GM23338 (cell line): ENCODE results near the gene NR3C1. TPM values are rescaled to one million over a fixed set of nuclear protein-coding genes. Genes with fewer than 3 reads are reported as not detected.
A peak's percentile ranks its signal among the peaks of the same experiment; 100 is the strongest.

Source experiments
- ATAC-seq: fragments of 200-7000 bp; cut with Tn5 transposase; 3 replicates; pipeline ENCODE4 v1.9.1; 2020
- DNase-seq: peaks from one replicate; pipeline ENCODE4 v3.0.0-alpha.2; 2015; ENCODE audit warnings: low spot score
- H2AFZ ChIP-seq: fragments of 200-600 bp; sonication (generic); 2 replicates; pipeline ENCODE4 v1.8.0; 2016; ENCODE audit warnings: antibody characterized with exemption, mild to moderate bottlenecking, moderate library complexity
- H3F3A ChIP-seq: fragments of 200-600 bp; sonication (generic); replicated peaks from 2 replicates; pipeline ENCODE4 v1.8.0; 2017; ENCODE audit warnings: antibody characterized with exemption, mixed run types, low read depth
- H3K27ac ChIP-seq: fragments of 200-600 bp; sonication (generic); 2 replicates; pipeline ENCODE4 v1.6.1; 2016; ENCODE audit warnings: low read depth
- H3K27me3 ChIP-seq: fragments of 200-600 bp; sonication (generic); 2 replicates; pipeline ENCODE4 v1.8.0; 2016; ENCODE audit warnings: mild to moderate bottlenecking, mixed run types, moderate library complexity; ENCODE audit not compliant: insufficient read depth
- H3K36me3 ChIP-seq: fragments of 200-600 bp; sonication (generic); 2 replicates; pipeline ENCODE4 v1.8.0; 2016; ENCODE audit warnings: mild to moderate bottlenecking; ENCODE audit not compliant: insufficient read depth
- H3K4me1 ChIP-seq: fragments of 200-600 bp; sonication (generic); 2 replicates; pipeline ENCODE4 v1.8.0; 2016; ENCODE audit warnings: mild to moderate bottlenecking, moderate library complexity; ENCODE audit not compliant: insufficient read depth
- H3K4me2 ChIP-seq: fragments of 200-600 bp; sonication (generic); 2 replicates; pipeline ENCODE4 v1.7.1; 2017; ENCODE audit warnings: mixed run types
- H3K4me3 ChIP-seq: fragments of 200-600 bp; sonication (generic); 2 replicates; pipeline ENCODE4 v1.6.1; 2016; ENCODE audit warnings: mixed run types
- H3K79me2 ChIP-seq: fragments of 200-600 bp; sonication (generic); replicated peaks from 2 replicates; pipeline ENCODE4 v1.8.0; 2017; ENCODE audit warnings: mild to moderate bottlenecking; ENCODE audit not compliant: insufficient read depth
- H3K9me2 ChIP-seq: fragments of 200-600 bp; sonication (generic); 2 replicates; pipeline ENCODE4 v1.8.0; 2017; ENCODE audit not compliant: insufficient read depth
- H4K20me1 ChIP-seq: fragments of 200-600 bp; sonication (generic); replicated peaks from 2 replicates; pipeline ENCODE4 v1.8.0; 2017; ENCODE audit warnings: mild to moderate bottlenecking; ENCODE audit not compliant: insufficient read depth
- H3K27ac Mint-ChIP-seq: 2 replicates; pipeline ENCODE4 v1.8.0; 2020; ENCODE audit warnings: inconsistent platforms, mild to moderate bottlenecking, moderate library complexity, mixed read lengths
- H3K27me3 Mint-ChIP-seq: 3 replicates; pipeline ENCODE4 v1.8.0; 2022; ENCODE audit warnings: low read depth, mild to moderate bottlenecking, moderate library complexity, mixed read lengths, inconsistent platforms; ENCODE audit not compliant: insufficient read depth, poor library complexity
- H3K36me3 Mint-ChIP-seq: 3 replicates; pipeline ENCODE4 v1.8.0; 2021; ENCODE audit warnings: low read depth, mild to moderate bottlenecking, inconsistent platforms, moderate library complexity, mixed read lengths
- H3K4me1 Mint-ChIP-seq: 3 replicates; pipeline ENCODE4 v1.8.0; 2020; ENCODE audit warnings: mild to moderate bottlenecking, inconsistent platforms, mixed read lengths
- H3K4me3 Mint-ChIP-seq: 3 replicates; pipeline ENCODE4 v1.8.0; 2021; ENCODE audit warnings: moderate library complexity, mild to moderate bottlenecking, inconsistent platforms, mixed read lengths
- H3K9me3 Mint-ChIP-seq: 3 replicates; pipeline ENCODE4 v1.8.0; 2020; ENCODE audit warnings: moderate library complexity, mild to moderate bottlenecking, inconsistent platforms, mixed read lengths
- CREB1 ChIP-seq: fragments of 250-450 bp; sonication (Bioruptor Pico); IDR thresholded peaks from 2 replicates; pipeline ENCODE4 v1.5.0; 2020; ENCODE audit warnings: low read depth, mild to moderate bottlenecking, moderate library complexity
- CTCF ChIP-seq, 2 experiments: fragments of 200-600 bp in 1 of 2; sonication (generic) in 1 of 2; conservative IDR thresholded peaks; 2 replicates each; pipeline versions ENCODE4 v1.5.1 to v1.6.1; 2016 to 2017; ENCODE audit warnings: antibody characterized with exemption in 2 of 2, low read depth in 2 of 2, mild to moderate bottlenecking in 2 of 2, moderate library complexity in 1 of 2
- ETS1 ChIP-seq: IDR thresholded peaks from 2 replicates; pipeline ENCODE4 v1.6.1; 2016; ENCODE audit warnings: antibody characterized with exemption
- EZH2 ChIP-seq: fragments of 200-600 bp; sonication (generic); IDR thresholded peaks from one replicate; pipeline ENCODE4 v1.8.0; 2017; ENCODE audit warnings: antibody characterized with exemption, mild to moderate bottlenecking, low read depth; ENCODE audit not compliant: unreplicated experiment
- EZH2phosphoT487 ChIP-seq: fragments of 200-600 bp; sonication (generic); IDR thresholded peaks from one replicate; pipeline ENCODE4 v1.8.1; 2018; ENCODE audit warnings: antibody characterized with exemption; ENCODE audit not compliant: unreplicated experiment
- JUNB ChIP-seq: IDR thresholded peaks from one replicate; pipeline ENCODE4 v1.6.1; 2016; ENCODE audit warnings: antibody characterized with exemption; ENCODE audit not compliant: unreplicated experiment
- NANOG ChIP-seq: IDR thresholded peaks from 2 replicates; pipeline ENCODE4 v1.6.1; 2016; ENCODE audit warnings: antibody characterized with exemption, borderline replicate concordance
- POLR2AphosphoS5 ChIP-seq: IDR thresholded peaks from 2 replicates; pipeline ENCODE4 v1.6.1; 2016; ENCODE audit warnings: antibody characterized with exemption, low read depth
- STAT1 ChIP-seq: IDR thresholded peaks from one replicate; pipeline ENCODE4 v1.6.1; 2016; ENCODE audit warnings: antibody characterized with exemption; ENCODE audit not compliant: unreplicated experiment
- ZNF114 ChIP-seq: fragments of 250-450 bp; sonication (Bioruptor Pico); IDR thresholded peaks from 2 replicates; pipeline ENCODE4 v1.5.0; 2020; ENCODE audit warnings: mild to moderate bottlenecking, moderate library complexity
- ZNF331 ChIP-seq: fragments of 250-450 bp; sonication (Bioruptor Pico); IDR thresholded peaks from 2 replicates; pipeline ENCODE4 v1.5.0; 2020; ENCODE audit warnings: low read depth, mild to moderate bottlenecking, moderate library complexity
- polyA plus RNA-seq: library from polyadenylated mRNA; unstranded; fragments of >200 nt; fragmentation: Nextera tagmentation; extraction: Ambion mirVana; gene quantifications from 2 replicates; pipeline ENCODE4 v1.2.1, GENCODE V29; 2016
- total RNA-seq: library from RNA; depleted of rRNA; stranded (reverse); fragments of >200 nt; shearing (Covaris generic); gene quantifications from 2 replicates; pipeline ENCODE4 v1.2.3, GENCODE V29; 2014
- TF ChIP-seq, protein P1 (sequence below): fragments of 250-450 bp; sonication (Bioruptor Pico); IDR thresholded peaks from 2 replicates; pipeline ENCODE4 v1.5.0; 2020; ENCODE audit warnings: mild to moderate bottlenecking, moderate library complexity
- TF ChIP-seq, protein P2 (sequence below): IDR thresholded peaks from one replicate; pipeline ENCODE4 v1.6.1; 2018; ENCODE audit warnings: antibody characterized with exemption; ENCODE audit not compliant: unreplicated experiment

The NR3C1 gene
- total and polyA plus RNA-seq, 2 experiments from 2014 or later, result 1.2 to 4.6 TPM

GRCh38 chr5:143396353-143396940, 7.0 kb downstream of the NR3C1 start:
- H2AFZ ChIP-seq, result no peak overlapping the region
- peak overlapping the region; percentile 61; the same call in 1 of the 2 replicates for H3K4me2 ChIP-seq
- no peaks in the 10 kb centered on the region for H4K20me1 ChIP-seq
- peaks cover 14% of the 10 kb centered on the region for H3K27me3 Mint-ChIP-seq
- ATAC-seq (no peak), DNase-seq (no peak)
- H3K4me3 ChIP-seq, result no peak overlapping the region
- no peaks in the 10 kb centered on the region for H3F3A ChIP-seq
- H3K4me1 ChIP-seq, result peaks cover 63% of the 10 kb centered on the region
- peaks cover 8% of the 10 kb centered on the region; the same call in 2 of the 3 replicates for H3K36me3 Mint-ChIP-seq
- no peak overlapping the region for H3K27ac ChIP-seq
- no peaks in the 10 kb centered on the region for H3K79me2 ChIP-seq
- H3K9me3 Mint-ChIP-seq, result no peaks in the 10 kb centered on the region
- TF ChIP-seq NANOG, result no peak
- no peak for TF ChIP-seq JUNB
- no peak for TF ChIP-seq EZH2phosphoT487
- no peak for TF ChIP-seq STAT1
- no peak for TF ChIP-seq POLR2AphosphoS5
- TF ChIP-seq, protein P1, sequence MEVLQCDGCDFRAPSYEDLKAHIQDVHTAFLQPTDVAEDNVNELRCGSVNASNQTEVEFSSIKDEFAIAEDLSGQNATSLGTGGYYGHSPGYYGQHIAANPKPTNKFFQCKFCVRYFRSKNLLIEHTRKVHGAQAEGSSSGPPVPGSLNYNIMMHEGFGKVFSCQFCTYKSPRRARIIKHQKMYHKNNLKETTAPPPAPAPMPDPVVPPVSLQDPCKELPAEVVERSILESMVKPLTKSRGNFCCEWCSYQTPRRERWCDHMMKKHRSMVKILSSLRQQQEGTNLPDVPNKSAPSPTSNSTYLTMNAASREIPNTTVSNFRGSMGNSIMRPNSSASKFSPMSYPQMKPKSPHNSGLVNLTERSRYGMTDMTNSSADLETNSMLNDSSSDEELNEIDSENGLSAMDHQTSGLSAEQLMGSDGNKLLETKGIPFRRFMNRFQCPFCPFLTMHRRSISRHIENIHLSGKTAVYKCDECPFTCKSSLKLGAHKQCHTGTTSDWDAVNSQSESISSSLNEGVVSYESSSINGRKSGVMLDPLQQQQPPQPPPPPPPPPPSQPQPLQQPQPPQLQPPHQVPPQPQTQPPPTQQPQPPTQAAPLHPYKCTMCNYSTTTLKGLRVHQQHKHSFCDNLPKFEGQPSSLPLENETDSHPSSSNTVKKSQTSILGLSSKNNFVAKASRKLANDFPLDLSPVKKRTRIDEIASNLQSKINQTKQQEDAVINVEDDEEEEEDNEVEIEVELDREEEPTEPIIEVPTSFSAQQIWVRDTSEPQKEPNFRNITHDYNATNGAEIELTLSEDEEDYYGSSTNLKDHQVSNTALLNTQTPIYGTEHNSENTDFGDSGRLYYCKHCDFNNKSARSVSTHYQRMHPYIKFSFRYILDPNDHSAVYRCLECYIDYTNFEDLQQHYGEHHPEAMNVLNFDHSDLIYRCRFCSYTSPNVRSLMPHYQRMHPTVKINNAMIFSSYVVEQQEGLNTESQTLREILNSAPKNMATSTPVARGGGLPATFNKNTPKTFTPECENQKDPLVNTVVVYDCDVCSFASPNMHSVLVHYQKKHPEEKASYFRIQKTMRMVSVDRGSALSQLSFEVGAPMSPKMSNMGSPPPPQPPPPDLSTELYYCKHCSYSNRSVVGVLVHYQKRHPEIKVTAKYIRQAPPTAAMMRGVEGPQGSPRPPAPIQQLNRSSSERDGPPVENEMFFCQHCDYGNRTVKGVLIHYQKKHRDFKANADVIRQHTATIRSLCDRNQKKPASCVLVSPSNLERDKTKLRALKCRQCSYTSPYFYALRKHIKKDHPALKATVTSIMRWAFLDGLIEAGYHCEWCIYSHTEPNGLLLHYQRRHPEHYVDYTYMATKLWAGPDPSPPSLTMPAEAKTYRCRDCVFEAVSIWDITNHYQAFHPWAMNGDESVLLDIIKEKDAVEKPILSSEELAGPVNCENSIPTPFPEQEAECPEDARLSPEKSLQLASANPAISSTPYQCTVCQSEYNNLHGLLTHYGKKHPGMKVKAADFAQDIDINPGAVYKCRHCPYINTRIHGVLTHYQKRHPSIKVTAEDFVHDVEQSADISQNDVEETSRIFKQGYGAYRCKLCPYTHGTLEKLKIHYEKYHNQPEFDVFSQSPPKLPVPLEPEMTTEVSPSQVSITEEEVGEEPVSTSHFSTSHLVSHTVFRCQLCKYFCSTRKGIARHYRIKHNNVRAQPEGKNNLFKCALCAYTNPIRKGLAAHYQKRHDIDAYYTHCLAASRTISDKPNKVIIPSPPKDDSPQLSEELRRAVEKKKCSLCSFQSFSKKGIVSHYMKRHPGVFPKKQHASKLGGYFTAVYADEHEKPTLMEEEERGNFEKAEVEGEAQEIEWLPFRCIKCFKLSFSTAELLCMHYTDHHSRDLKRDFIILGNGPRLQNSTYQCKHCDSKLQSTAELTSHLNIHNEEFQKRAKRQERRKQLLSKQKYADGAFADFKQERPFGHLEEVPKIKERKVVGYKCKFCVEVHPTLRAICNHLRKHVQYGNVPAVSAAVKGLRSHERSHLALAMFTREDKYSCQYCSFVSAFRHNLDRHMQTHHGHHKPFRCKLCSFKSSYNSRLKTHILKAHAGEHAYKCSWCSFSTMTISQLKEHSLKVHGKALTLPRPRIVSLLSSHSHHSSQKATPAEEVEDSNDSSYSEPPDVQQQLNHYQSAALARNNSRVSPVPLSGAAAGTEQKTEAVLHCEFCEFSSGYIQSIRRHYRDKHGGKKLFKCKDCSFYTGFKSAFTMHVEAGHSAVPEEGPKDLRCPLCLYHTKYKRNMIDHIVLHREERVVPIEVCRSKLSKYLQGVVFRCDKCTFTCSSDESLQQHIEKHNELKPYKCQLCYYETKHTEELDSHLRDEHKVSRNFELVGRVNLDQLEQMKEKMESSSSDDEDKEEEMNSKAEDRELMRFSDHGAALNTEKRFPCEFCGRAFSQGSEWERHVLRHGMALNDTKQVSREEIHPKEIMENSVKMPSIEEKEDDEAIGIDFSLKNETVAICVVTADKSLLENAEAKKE (CRISPR knock-in tag), result no peak
- no peak for TF ChIP-seq ZNF331 (CRISPR knock-in tag)
- TF ChIP-seq CTCF (conservative IDR thresholded peaks at IDR 0.05; ENCODE audit: low read depth in 2 of 2), result no peak
- no peak for TF ChIP-seq EZH2
- TF ChIP-seq CREB1 (CRISPR knock-in tag), result no peak
- no peak for TF ChIP-seq ZNF114
- no peak for TF ChIP-seq ETS1
- TF ChIP-seq, protein P2, sequence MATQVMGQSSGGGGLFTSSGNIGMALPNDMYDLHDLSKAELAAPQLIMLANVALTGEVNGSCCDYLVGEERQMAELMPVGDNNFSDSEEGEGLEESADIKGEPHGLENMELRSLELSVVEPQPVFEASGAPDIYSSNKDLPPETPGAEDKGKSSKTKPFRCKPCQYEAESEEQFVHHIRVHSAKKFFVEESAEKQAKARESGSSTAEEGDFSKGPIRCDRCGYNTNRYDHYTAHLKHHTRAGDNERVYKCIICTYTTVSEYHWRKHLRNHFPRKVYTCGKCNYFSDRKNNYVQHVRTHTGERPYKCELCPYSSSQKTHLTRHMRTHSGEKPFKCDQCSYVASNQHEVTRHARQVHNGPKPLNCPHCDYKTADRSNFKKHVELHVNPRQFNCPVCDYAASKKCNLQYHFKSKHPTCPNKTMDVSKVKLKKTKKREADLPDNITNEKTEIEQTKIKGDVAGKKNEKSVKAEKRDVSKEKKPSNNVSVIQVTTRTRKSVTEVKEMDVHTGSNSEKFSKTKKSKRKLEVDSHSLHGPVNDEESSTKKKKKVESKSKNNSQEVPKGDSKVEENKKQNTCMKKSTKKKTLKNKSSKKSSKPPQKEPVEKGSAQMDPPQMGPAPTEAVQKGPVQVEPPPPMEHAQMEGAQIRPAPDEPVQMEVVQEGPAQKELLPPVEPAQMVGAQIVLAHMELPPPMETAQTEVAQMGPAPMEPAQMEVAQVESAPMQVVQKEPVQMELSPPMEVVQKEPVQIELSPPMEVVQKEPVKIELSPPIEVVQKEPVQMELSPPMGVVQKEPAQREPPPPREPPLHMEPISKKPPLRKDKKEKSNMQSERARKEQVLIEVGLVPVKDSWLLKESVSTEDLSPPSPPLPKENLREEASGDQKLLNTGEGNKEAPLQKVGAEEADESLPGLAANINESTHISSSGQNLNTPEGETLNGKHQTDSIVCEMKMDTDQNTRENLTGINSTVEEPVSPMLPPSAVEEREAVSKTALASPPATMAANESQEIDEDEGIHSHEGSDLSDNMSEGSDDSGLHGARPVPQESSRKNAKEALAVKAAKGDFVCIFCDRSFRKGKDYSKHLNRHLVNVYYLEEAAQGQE, result no peak
- H3K4me1 Mint-ChIP-seq, result peaks cover 65% of the 10 kb centered on the region
- H3K4me3 Mint-ChIP-seq, result no peak overlapping the region
- H3K9me2 ChIP-seq, result no peaks in the 10 kb centered on the region
- no peaks in the 10 kb centered on the region for H3K36me3 ChIP-seq
- H3K27ac Mint-ChIP-seq, result peak overlapping the region; percentile 70
- peaks cover 28% of the 10 kb centered on the region for H3K27me3 ChIP-seq
